ENCODE results near the gene KIF26B.

The KIF26B gene

GRCh38 chr1:245211035-245211749, 56.4 kb downstream of the KIF26B start:
- DNase-seq = no peak

DNA sequence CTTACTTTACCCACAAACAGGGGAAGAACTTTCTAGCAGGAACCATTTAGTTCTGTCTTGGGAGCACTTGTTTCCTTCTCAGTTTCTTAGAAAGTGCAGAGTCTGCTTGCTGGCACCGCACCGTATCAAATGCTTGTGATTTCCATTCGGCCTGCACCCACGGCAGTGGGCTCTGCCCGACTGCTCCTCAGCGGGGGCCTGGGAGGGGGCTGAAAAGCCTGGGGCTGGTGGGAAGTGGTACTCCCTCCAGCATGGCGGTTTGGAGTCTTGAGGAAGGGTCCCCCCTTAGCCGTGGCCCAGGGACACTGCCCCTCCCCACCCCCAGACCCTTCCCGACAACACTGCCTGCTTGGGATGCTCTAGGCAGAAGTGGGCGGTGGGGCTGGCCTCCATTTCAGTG, 57.0 kb downstream of the KIF26B start:
- no peak for DNase-seq

GRCh38 chr1:245212221-245212710, 57.5 kb downstream of the KIF26B start:
- no peak for DNase-seq

GRCh38 chr1:245213066-245213831, 58.5 kb downstream of the KIF26B start:
- DNase-seq = no peak

DNA sequence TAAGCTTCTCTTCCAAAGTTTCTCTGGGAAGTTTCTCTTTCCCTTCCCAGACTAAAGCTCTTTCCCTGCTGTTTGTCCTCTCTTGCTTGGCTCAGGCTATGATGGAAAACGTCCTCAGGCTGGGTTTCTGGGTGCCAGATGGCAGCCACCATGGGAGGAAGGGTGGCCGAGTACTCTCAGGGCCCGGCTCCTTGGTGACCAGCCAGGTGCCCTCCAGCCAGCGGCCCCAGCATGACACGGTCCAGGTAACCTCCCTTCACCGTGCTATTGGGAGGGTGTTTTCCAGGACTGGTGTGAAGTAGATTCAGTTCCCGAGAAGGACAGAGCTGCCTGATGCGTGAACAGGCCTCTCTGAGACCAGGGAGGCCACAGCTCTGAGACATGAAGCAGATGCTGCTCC, 60.3 kb downstream of the KIF26B start:
- DNase-seq = no peak

DNA sequence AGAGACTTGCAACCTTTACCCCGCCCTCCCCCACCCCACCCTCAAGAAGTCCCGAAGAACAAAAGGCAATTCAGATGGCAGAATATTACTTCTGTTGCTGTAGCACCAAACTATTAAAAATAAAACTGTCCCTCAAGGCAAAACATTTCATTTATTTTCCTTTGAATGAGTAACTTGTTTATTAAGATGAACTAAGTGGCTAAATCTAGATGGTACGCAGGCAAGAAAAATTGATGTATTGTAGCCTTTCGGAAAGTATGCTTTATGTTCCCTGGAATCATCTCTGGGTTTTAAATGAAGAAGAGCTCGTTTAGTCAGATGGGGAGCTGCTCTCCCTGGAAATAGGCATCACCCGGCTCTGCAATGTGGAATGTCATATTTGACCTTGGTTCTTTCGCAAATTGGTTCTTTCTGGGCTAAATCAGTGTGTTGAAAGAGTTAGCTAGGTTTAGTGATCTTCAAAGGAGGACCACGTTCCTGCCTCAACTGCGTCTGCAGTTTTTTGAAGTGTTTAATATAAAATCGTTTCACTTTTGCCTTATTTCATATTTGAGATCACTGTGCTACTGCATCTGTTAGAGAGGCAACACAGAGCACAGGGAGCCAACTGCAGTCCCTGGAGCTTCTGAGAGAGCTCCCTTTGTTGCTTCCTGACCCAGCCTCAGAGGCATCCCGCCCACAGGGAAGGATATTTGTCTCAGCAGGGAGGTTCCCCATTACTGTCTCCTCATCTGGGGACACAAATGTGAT, 61.8 kb downstream of the KIF26B start:
- no peak for DNase-seq

DNA sequence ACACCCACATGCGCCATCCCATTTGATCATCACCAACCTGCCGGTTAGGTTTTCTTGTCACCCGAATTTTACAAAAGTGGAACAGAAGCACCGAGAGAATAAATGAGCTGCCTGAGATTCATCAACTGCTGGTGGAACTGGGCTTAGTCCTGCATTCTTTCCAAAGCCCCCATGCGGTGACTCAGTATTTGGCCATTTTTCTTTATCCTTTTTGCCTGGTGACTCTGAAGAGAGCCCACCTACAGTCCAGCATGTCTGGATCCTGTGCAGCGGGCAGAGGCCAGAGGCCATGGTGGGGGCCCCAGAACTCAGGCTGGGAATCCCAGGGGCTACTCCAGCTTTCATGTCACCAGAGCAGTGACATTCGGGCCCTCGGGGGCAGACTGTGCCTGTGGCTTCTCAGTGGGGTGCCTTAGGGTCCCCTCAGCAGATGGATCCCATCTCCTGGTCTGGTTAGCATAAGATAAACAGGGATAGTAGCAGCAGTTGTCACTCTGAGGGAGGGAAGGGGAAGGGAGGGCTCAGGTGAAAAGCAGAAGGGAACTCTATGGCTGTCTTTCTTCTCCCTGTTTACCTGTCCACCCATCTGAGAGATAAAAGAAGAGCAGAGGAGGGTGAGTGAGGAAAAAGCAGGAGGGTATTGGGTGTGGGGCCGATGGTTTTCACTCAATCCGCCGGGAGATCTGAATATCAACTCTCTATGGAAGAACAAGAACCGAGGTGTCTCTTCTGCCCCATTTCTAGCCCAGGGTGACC, 63.2 kb downstream of the KIF26B start:
- no peak for DNase-seq

GRCh38 chr1:245220381-245220985, 65.7 kb downstream of the KIF26B start:
- no peak for DNase-seq

DNA sequence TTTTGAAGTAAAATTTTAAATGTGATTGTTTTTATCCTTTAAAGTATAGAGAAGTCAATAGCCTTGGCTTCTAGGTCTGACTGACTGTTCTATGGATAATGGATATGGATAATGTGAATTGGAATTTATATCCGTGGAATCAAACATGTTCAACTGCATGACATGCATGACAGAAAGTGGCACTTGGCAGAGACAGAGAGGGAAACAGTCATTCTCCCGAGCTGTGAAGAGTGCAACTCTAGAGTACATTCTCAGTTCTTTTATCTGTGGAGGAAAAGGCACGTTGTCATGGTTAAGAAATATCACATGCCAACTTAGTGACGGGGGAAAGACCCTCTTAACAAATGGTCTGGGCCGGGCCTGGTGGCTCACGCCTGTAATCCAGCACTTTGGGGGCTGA, 67.0 kb downstream of the KIF26B start:
- DNase-seq = no peak

- DNase-seq = no peak
Measured at GRCh38 chr1:245222931-245223595, 68.3 kb downstream of the KIF26B start.

- DNase-seq = no peak
Measured at GRCh38 chr1:245225322-245226202, 70.8 kb downstream of the KIF26B start.

DNA sequence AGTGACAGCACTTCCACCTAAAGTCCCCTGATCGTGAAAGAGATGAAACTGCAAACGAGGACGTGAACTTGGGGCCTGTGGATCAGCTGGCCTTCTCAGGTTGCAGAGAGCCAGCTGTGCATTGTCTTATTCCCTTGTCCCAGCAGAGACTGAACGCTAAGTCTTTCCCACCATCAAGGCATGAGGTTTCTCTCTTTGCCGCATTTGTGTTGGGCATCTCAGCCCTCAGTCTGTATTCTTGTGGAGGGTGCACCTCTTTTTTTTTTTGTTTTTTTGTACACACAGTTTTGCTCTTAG, 71.4 kb downstream of the KIF26B start:
- DNase-seq = no peak

DNA sequence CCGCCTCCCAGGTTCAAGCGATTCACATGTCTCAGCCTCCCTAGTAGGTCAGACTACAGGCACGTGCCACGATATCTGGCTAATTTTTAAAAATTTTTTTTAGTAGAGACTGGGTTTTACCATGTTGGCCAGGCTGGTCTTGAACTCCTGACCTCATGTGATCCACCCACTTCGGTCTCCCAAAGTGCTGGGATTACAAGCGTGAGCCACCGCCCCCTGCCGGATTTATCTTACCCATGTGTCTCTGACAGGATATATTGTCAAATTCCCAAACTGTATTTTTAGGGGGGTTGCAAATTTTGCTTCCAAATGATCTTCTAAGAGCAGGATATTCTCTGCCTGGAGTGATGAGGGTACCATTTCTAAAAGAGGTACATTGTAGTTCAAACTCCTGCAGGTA, 74.3 kb downstream of the KIF26B start:
- no peak for DNase-seq

DNA sequence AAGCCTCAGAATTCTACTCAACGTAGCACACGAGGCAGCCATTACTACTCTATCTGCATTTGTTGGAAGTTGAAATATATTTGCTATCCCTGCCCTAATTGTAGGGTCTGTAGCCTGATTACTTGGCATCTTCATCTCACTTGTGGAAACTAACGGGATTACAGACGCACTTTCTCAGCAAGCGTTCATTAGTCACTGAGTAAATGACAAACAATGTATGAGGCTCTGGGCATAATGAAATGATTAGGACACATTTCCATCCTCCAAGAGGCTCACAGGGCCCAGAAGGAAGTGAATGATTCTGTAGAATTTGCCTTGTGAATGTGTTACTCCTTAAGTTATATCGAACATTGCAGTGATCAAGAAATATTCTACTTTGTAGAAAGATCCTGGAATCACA, 78.1 kb downstream of the KIF26B start:
- DNase-seq = no peak

GRCh38 chr1:245234217-245235081, 79.7 kb downstream of the KIF26B start:
- no peak for DNase-seq

DNA sequence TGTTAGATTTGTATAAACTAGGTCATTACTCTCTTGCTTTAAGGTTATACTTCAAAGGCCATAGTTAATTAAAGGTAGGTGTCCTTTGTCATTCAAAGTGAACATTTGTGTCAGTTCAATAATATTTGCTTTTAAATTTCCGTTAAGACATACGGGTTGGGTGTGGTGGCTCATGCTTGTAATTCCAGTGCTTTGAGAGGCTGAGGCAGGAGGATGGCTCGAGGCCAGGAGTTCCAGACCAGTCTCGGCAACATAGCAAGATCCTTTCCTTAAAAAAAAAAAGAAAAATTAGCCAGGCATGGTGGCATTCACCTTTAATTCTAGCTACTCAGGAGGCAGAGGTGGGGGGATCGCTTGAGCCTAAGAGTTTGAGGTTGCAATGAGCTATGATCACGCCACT, 80.4 kb downstream of the KIF26B start:
- no peak for DNase-seq

GRCh38 chr1:245240648-245241165, 85.9 kb downstream of the KIF26B start:
- DNase-seq = peak; percentile 18

DNA sequence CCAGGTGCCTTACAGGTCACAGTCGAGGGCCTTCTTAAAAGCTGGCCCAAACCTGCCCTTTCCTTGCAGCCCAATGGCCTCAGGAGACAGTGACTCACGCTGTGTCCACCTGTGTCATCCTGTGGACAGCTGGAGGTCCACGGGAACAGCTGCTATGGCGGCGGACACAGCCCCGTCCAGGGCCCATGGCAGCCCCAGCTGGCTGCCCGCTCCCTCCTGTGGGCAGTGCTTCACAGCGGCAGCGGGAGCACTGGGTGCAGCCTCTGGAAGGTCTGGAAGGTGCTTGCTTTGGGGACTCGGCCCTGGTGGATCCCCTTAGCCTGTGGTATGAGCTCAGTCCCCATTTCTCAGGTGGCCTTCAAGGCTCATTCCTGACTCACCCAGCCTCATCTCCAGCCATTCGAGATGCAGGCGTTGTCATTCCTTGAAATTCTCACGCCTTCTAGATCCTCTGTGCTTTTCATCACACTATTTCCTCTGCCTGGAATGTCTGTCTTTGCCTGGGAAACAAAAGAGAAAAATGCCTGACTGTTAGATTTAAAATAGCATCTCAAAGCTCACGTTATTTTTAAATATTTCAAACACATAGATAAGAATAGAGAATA, 86.8 kb downstream of the KIF26B start:
- DNase-seq = peak; percentile 25

DNA sequence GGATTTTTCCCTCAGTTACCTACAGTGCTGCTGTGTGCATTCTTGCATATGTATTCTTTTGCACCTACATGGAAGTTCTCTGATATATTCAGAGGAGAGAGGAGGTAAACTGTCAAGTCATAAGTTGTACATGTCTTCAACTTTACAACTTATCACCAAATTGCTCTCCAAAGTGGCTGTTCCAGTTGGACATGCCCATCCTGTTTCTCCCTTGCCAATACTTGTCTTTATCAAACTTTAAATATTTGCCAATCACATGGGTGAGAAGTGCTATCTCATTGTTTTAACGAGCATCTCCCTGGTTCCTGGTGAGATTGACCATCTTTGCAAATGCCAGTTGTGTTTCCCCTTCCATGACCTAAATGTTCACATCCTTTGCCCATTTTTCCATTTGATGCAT, 88.2 kb downstream of the KIF26B start:
- DNase-seq = no peak
